Tibial nerve (tissue), 4 donors: Measurements from ENCODE around the gene PCSK6.

ENCODE experiments used
- EP300 ChIP-seq, 2 donors: sonication (generic); formaldehyde crosslinking; IDR thresholded peaks; one replicate each; pipeline ENCODE4 v1.6.1; 2017; ENCODE audit warnings: antibody characterized with exemption in 2 of 2, mild to moderate bottlenecking in 1 of 2
- POLR2A ChIP-seq, 2 donors: fragments of 450-650 bp; IDR thresholded peaks; one replicate each; pipeline ENCODE4 v1.6.1; 2017; ENCODE audit warnings: antibody characterized with exemption in 2 of 2, mild to moderate bottlenecking in 2 of 2, moderate library complexity in 2 of 2
- TF ChIP-seq, protein P1 (sequence below), 5 experiments: fragments of 200-600 bp in 3 of 5; fragments of 450-650 bp in 2 of 5; sonication (generic) in 3 of 5; IDR thresholded peaks; one replicate each; pipeline ENCODE4 v1.5.1; 2016 to 2019; ENCODE audit warnings: antibody characterized with exemption in 5 of 5, mild to moderate bottlenecking in 3 of 5, moderate library complexity in 2 of 5

DNA sequence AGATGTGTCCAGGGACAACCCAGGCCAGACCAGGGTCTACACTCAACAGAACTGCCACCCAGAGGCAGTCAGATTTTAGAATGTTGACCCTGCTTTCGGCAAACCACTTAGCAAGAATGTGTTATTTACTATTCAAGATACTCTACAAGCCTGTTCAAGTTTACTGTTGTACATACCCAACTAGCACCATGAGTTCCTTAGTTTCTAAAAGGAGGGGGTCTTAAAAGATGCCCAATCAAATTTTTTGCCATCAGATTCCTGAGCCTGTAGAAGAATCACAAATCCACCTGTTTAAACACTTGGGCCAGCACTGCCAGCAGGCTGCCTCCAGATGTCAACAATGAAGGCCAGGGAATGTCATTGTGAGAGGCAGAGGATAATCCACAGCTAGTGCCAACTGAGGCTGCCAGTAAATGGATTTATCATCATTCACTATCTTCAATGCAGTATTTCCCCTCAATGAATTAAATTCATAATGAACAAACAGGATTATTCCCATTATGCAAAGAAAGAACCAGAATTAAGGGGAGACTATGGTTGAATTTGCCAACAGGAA is 150.9 kb downstream of the PCSK6 start:
- TF ChIP-seq EP300 (IDR thresholded peaks at IDR 0.05) (no peak), POLR2A (IDR thresholded peaks at IDR 0.05) (no peak)
- TF ChIP-seq, protein P1, sequence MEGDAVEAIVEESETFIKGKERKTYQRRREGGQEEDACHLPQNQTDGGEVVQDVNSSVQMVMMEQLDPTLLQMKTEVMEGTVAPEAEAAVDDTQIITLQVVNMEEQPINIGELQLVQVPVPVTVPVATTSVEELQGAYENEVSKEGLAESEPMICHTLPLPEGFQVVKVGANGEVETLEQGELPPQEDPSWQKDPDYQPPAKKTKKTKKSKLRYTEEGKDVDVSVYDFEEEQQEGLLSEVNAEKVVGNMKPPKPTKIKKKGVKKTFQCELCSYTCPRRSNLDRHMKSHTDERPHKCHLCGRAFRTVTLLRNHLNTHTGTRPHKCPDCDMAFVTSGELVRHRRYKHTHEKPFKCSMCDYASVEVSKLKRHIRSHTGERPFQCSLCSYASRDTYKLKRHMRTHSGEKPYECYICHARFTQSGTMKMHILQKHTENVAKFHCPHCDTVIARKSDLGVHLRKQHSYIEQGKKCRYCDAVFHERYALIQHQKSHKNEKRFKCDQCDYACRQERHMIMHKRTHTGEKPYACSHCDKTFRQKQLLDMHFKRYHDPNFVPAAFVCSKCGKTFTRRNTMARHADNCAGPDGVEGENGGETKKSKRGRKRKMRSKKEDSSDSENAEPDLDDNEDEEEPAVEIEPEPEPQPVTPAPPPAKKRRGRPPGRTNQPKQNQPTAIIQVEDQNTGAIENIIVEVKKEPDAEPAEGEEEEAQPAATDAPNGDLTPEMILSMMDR (IDR thresholded peaks at IDR 0.05) = no peak
